WTC11 (cell line): ENCODE results near the gene KRT7.

ENCODE experiments used
- ESRRA ChIP-seq: sonication (generic); formaldehyde crosslinking; IDR thresholded peaks from 2 replicates; pipeline ENCODE4 v1.8.1; 2022; ENCODE audit warnings: mild to moderate bottlenecking, missing genetic modification reagents, borderline replicate concordance
- KAT7 ChIP-seq: sonication (generic); formaldehyde crosslinking; IDR thresholded peaks from 2 replicates; pipeline ENCODE4 v1.8.1; 2023; ENCODE audit warnings: missing genetic modification reagents, mild to moderate bottlenecking, borderline replicate concordance
- NFYB ChIP-seq: sonication (generic); formaldehyde crosslinking; conservative IDR thresholded peaks from 2 replicates; pipeline ENCODE4 v1.8.0; 2022; ENCODE audit warnings: low read depth, missing genetic modification reagents
- RELA ChIP-seq: sonication (generic); formaldehyde crosslinking; IDR thresholded peaks from 2 replicates; pipeline ENCODE4 v1.8.1; 2022; ENCODE audit warnings: missing genetic modification reagents, mild to moderate bottlenecking, borderline replicate concordance
- ZNF396 ChIP-seq: fragments of 250-450 bp; sonication (Bioruptor Pico); IDR thresholded peaks from 2 replicates; pipeline ENCODE4 v1.8.0; 2021; ENCODE audit warnings: mild to moderate bottlenecking, moderate library complexity, borderline replicate concordance
- TF ChIP-seq, protein P1 (sequence below): fragments of 200-600 bp; IDR thresholded peaks from 2 replicates; pipeline ENCODE4 v1.8.0; 2022; ENCODE audit warnings: antibody characterized with exemption
- TF ChIP-seq, protein P2 (sequence below): sonication (generic); formaldehyde crosslinking; IDR thresholded peaks from 2 replicates; pipeline ENCODE4 v1.8.1; 2023; ENCODE audit warnings: mild to moderate bottlenecking, missing genetic modification reagents, moderate library complexity
- TF ChIP-seq, protein P3 (sequence below): sonication (generic); formaldehyde crosslinking; IDR thresholded peaks from 2 replicates; pipeline ENCODE4 v1.8.1; 2022; ENCODE audit warnings: low read depth, missing genetic modification reagents, borderline replicate concordance
- TF ChIP-seq, protein P4 (sequence below): sonication (generic); formaldehyde crosslinking; IDR thresholded peaks from 2 replicates; pipeline ENCODE4 v1.8.1; 2023; ENCODE audit warnings: mild to moderate bottlenecking, missing genetic modification reagents

DNA sequence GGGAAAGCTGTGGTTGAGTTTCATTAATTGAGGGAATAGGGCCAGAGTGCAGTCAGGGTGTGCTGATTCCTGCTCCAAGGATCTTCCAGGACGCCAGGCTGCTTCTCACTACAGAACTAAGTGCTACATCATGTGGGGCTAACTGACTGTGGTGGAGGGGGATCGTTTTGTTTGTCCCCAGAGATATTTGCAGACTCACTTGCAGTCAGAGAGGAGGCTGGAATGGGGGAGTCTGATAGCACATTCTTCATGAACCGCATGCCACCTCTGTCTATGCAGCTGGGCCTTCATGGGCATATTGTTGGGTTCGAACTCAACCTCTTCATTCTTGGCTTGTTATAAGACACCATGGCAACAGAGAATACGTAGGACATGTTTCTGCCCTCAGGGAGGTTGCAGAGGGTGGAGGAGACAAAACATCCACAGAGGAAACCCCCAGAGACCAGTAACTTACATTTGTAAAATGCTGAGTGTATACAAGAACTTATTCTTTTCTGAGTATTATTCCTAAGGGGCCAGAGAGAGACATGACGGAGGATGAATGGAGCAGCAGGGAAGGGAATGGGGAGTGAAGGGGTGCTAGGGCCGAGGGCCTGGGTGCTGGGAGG, 13.0 kb downstream of the KRT7 start:
- TF ChIP-seq RELA (CRISPR knock-in tag) (no peak), NFYB (CRISPR knock-in tag) (no peak), ESRRA (CRISPR knock-in tag) (no peak), ZNF396 (CRISPR knock-in tag) (no peak), KAT7 (CRISPR knock-in tag) (no peak)
- TF ChIP-seq, protein P1, sequence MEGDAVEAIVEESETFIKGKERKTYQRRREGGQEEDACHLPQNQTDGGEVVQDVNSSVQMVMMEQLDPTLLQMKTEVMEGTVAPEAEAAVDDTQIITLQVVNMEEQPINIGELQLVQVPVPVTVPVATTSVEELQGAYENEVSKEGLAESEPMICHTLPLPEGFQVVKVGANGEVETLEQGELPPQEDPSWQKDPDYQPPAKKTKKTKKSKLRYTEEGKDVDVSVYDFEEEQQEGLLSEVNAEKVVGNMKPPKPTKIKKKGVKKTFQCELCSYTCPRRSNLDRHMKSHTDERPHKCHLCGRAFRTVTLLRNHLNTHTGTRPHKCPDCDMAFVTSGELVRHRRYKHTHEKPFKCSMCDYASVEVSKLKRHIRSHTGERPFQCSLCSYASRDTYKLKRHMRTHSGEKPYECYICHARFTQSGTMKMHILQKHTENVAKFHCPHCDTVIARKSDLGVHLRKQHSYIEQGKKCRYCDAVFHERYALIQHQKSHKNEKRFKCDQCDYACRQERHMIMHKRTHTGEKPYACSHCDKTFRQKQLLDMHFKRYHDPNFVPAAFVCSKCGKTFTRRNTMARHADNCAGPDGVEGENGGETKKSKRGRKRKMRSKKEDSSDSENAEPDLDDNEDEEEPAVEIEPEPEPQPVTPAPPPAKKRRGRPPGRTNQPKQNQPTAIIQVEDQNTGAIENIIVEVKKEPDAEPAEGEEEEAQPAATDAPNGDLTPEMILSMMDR = no peak
- TF ChIP-seq, protein P2, sequence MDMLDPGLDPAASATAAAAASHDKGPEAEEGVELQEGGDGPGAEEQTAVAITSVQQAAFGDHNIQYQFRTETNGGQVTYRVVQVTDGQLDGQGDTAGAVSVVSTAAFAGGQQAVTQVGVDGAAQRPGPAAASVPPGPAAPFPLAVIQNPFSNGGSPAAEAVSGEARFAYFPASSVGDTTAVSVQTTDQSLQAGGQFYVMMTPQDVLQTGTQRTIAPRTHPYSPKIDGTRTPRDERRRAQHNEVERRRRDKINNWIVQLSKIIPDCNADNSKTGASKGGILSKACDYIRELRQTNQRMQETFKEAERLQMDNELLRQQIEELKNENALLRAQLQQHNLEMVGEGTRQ = no peak
- TF ChIP-seq, protein P3, sequence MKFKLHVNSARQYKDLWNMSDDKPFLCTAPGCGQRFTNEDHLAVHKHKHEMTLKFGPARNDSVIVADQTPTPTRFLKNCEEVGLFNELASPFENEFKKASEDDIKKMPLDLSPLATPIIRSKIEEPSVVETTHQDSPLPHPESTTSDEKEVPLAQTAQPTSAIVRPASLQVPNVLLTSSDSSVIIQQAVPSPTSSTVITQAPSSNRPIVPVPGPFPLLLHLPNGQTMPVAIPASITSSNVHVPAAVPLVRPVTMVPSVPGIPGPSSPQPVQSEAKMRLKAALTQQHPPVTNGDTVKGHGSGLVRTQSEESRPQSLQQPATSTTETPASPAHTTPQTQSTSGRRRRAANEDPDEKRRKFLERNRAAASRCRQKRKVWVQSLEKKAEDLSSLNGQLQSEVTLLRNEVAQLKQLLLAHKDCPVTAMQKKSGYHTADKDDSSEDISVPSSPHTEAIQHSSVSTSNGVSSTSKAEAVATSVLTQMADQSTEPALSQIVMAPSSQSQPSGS (CRISPR knock-in tag) = no peak
- TF ChIP-seq, protein P4, sequence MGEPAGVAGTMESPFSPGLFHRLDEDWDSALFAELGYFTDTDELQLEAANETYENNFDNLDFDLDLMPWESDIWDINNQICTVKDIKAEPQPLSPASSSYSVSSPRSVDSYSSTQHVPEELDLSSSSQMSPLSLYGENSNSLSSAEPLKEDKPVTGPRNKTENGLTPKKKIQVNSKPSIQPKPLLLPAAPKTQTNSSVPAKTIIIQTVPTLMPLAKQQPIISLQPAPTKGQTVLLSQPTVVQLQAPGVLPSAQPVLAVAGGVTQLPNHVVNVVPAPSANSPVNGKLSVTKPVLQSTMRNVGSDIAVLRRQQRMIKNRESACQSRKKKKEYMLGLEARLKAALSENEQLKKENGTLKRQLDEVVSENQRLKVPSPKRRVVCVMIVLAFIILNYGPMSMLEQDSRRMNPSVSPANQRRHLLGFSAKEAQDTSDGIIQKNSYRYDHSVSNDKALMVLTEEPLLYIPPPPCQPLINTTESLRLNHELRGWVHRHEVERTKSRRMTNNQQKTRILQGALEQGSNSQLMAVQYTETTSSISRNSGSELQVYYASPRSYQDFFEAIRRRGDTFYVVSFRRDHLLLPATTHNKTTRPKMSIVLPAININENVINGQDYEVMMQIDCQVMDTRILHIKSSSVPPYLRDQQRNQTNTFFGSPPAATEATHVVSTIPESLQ (CRISPR knock-in tag) = no peak
